ENCODE data around the gene OR5B21.

Gene OR5B21

DNA sequence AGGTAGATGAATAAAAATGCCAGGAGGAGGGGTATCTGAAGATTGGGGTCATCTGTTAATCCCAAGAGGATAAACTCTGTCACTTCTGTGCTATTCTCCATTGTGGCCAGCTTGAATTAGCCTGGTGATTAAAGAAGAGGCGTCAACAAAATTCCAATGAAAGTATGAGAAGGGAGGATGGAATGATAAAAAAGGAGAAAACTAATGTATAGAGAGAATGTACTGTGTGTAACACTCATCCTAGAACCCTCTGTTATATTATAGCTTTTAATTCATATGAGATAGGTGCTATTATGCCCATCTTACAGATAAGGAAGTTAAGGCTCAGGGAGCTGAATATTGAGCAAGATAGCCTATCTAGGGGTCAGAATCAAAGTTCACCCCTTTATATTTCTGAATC, at the start of gene OR5B21:
Gene OR5B21 (minus strand): TSS at position 101 of the 400 bp plus-strand sequence. CDS start 0 bp downstream, at position 101.
- DNase-seq, result no peak

DNA sequence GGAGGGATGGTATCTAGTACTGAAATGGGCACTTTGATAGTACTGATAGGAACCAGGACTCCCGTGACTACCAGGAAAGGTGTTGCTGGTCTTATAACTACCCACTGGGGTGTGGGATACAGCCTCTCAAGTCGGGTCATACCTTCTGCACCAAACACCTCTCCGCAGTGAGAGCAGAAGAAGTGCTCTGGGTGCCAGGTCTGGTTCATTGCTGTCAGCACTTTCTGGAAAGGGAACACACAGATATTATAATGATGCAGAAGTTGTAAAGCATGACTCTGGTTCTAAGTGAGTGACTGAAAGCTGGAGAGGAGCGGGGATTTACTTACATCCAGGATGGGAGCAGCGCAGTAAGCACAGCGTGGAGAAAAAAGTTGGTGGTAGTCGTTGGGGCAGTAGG, 41.7 kb upstream of the OR5B21 start:
- no peak for DNase-seq

GRCh38 chr11:58546841-58547240, 38.9 kb upstream of the OR5B21 start:
- no peak for DNase-seq

GRCh38 chr11:58531865-58532341, 24.0 kb upstream of the OR5B21 start:
- DNase-seq, result no peak

DNA sequence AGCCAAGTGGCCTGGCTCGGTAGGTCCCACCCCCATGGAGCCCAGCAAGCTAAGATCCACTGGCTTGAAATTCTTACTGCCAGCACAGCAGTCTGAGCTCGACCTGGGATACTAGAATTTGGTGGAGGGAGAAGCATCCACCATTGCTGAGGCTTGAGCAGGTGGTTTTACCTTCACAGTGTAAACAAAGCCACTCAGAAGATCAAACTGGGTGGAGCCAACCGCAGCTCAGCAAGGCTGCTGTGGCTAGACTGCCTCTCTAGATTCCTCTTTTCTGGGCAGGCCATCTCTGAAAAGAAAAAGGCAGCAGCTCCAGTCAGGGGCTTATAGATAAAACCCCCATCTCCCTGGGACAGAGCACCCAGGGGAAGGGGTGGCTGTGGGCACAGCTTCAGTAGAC, 22.3 kb upstream of the OR5B21 start:
- no peak for DNase-seq

DNA sequence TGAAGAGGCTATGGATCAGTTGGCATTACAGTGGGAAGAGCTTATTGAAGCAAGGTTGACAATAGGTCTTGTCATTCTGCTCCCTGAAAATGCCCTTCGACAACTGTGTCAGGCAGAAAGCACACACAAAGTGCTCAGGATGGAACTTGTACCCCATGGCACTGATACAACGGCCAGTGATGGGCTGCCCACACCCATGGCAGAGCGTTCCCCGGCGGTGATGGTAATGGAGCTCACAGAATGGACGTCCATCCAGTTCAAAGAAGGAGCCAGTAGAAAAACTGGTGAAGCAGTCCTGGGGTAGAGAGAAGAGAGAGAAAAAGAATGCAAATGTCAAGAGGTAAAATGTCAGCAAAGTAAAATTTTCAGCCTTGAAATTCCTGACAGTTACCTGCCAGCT, 19.5 kb upstream of the OR5B21 start:
- no peak for DNase-seq

DNA sequence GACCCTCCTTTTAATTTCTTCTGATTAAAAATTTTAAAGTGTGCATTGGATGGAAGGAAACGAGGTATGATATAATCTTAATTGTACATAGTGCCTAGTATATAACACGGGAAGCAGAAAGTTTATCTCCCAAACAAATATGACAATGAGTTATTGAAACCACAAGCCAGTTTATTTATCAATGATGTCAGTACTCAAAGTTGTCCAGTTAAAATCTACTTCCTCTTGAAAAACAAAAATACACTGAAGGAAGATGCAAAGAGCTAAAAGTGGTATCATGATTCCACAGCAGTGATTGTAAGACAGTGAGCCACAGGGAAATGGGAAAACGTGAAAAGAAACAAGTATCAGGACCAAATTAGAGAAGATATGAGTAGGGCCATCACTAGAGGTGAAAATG, 18.8 kb upstream of the OR5B21 start:
- DNase-seq, result no peak

- DNase-seq, result no peak
Measured at GRCh38 chr11:58525037-58525614, 17.2 kb upstream of the OR5B21 start.

GRCh38 chr11:58524232-58525036, 16.5 kb upstream of the OR5B21 start:
- DNase-seq, result peak; percentile 5

DNA sequence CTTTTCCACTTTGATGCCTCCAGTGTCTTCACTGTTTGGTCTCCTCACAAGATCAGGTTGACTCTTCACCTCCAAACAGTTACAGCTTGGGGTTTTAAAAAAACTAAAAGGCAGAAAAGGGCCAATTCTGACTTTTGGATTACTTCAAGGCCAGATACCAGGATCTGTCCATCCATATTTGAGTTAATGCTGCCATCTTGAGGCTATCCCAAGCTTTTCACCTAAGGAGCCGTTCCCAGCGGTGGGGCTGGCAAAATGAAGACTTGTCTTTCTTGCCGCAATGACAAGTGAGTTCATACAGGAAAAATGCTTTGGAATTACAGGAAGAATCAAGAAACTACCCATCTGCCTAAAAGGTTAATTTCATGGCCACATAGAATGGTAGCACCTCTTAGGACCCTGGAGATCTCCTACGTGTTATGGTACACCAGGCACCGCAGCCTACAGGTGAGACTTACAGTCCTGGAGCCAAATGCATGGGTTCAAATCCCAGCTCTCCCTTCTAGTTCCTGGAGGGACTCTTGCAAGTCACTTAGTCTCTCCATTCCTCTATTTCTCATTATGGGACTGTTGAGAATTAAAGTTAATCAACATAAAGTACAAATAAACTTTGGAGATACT, 6.0 kb upstream of the OR5B21 start:
- no peak for DNase-seq

DNA sequence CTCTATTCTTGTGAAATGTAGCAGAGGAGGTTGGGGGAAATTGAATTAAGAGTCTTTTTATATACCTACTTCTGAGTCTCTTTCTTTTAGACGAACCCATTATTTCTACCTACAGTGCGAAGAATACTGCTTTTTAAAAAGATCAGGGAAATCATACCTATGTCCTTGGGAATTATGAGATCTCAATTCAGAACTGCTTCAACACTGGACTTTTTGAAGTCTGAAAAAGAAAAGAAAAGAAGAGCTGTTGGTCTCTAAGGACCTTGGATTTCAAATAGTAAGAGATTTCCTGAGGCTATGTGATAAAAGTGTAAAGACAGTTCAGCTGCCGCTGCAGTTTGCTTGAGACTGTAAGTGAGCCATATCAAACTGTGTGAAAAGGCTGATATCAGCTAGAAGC, 3.7 kb upstream of the OR5B21 start:
- DNase-seq, result no peak

GRCh38 chr11:58509748-58510147, 1.8 kb upstream of the OR5B21 start:
- DNase-seq, result no peak

DNA sequence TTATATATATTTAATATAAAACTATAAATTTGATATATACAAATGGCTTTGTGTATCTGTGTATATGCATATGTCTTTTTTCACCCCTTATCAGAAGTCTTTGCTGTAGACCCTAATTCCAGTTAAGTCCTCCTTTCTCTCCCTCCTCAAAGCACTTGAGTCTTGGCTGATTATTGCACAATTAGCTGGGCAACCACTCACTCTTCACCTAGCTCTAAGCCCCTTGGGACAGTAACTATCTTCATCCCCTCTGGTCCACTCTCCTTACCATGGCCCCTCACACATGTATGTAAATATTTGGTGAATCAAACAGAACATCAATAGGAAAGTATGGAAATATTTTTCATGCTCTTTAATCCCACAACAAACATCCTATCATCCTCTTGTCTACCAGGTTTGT, 909 bp upstream of the OR5B21 start:
- no peak for DNase-seq

DNA sequence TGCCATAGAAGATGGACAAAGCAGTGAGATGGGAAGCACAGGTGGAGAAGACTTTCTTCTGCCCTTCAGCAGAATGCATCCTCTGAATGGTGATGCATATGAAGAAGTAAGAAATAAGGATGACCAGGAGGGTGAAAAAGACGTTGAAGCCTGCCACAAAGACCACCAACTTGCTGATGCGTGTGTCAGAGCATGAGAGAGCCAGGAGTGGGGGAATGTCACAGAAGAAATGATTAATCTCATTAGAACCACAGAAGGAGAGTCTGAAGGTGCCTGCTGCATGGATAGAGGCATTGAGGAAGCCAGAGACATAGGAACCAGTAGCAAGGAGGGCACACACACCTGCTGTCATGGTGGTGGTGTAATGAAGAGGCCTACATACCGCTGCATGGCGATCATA, 550 bp downstream of the OR5B21 start:
- DNase-seq, result no peak

- no peak for DNase-seq
Measured at GRCh38 chr11:58506935-58507334, 970 bp downstream of the OR5B21 start.

- DNase-seq, result no peak
Measured at GRCh38 chr11:58505849-58506248, 2.1 kb downstream of the OR5B21 start.

DNA sequence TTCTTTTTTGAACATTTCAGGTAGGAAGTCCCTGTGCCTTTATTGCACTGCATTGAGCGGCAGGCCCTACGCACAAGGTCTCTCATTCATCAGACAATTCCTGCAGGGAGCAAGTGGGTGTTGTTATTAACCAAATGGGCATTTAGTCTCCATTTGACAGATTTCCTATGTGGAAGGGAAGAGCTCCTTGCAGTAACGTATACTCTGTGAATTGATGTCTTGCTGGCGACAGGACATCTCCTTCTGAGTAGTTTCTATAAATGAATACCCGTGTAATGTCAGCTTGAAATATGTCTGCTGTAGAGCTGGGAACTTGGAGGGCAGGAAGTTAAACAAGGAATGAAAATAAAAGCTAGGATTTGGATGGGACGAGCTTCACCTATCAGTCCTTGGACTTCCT, 3.7 kb downstream of the OR5B21 start:
- DNase-seq, result no peak

- DNase-seq, result no peak
Measured at GRCh38 chr11:58503361-58503856, 4.5 kb downstream of the OR5B21 start.

DNA sequence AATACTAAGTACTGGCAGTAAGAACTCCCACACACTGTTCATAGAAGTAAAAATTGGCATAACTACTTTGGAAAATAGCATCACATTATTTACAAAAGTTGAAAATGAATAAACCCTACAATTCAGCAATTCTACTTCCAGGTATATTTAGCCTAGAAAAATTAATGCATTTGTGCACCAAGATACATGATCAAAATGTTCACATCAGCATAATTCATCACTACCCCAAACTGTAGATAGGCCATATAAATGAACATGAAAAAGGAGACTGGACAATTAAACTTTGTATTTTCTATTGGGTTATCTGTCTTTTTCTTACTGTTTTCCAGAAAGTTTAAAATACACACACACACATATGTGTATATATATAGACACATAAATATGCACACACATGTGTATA, 5.9 kb downstream of the OR5B21 start:
- no peak for DNase-seq

DNA sequence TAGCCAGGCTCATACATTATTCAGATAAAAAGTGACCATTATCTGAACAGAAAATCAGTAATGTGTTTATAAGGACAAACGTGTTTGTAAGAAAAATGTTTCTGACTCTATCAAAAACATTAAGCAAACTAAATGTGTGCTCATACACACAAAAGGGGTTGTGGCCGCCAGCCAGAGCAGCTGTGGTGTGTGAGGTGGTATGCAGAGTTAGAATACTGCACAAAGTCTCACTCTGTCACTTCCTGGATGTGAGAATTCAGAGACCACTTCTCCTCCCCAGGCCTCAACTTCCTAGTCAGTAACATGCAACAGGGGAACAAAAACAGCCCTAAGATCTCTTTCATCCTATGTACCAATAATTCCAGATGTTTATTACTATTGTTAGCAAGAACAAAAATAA, 9.4 kb downstream of the OR5B21 start:
- no peak for DNase-seq

GRCh38 chr11:58497951-58498350, 10.0 kb downstream of the OR5B21 start:
- DNase-seq, result no peak

- DNase-seq, result no peak
Measured at GRCh38 chr11:58495906-58496305, 12.0 kb downstream of the OR5B21 start.

GRCh38 chr11:58494101-58494500, 13.8 kb downstream of the OR5B21 start:
- no peak for DNase-seq

GRCh38 chr11:58493676-58494075, 14.2 kb downstream of the OR5B21 start:
- no peak for DNase-seq

All from NCI-H774 (cell line).